Endothelial cell of hepatic sinusoid (primary cell): ENCODE data around the gene FILIP1L.

Experiments
- in situ Hi-C: cut with HindIII; loops from 2 replicates; pipeline ENCODE4 v1.10.0; 2017; ENCODE audit warnings: low sequenced_read_pairs

Gene FILIP1L

GRCh38 chr3:99833617-99834205, 280.6 kb downstream of the FILIP1L start:
- in situ Hi-C loops, result no loop called here

- in situ Hi-C loops, result no loop called here
These were observed 284.5 kb downstream of the FILIP1L start for GRCh38 chr3:99829844-99830243.

- in situ Hi-C loops, result no loop called here
These were observed 289.2 kb downstream of the FILIP1L start for GRCh38 chr3:99825004-99825640.

- in situ Hi-C loops, result no loop called here
These were observed 290.3 kb downstream of the FILIP1L start for GRCh38 chr3:99823723-99824711.

- in situ Hi-C loops, result no loop called here
These were observed 295.5 kb downstream of the FILIP1L start for GRCh38 chr3:99818818-99819217.

- in situ Hi-C loops, result no loop called here
These were observed 296.7 kb downstream of the FILIP1L start, which contains the start of gene CMSS1 for GRCh38 chr3:99817437-99818240. Gene CMSS1, plus strand, starts transcription at chr3:99817862.

GRCh38 chr3:99817047-99817436, 297.3 kb downstream of the FILIP1L start:
- in situ Hi-C loops, result no loop called here

GRCh38 chr3:99810403-99810802, 303.9 kb downstream of the FILIP1L start:
- in situ Hi-C loops, result no loop called here

- in situ Hi-C loops, result loop anchor here (5.0 kb wide), 1 partner anchor 92 kb away; no protein-coding TSS in a partner anchor
These were observed 304.7 kb downstream of the FILIP1L start for GRCh38 chr3:99809565-99809964.

GRCh38 chr3:99808163-99808794, 306.0 kb downstream of the FILIP1L start:
- in situ Hi-C loops, result loop anchor here (5.0 kb wide), 1 partner anchor 91 kb away; no protein-coding TSS in a partner anchor

GRCh38 chr3:99805160-99805559, 309.1 kb downstream of the FILIP1L start:
- in situ Hi-C loops, result loop anchor here (5.0 kb wide), 1 partner anchor 88 kb away; no protein-coding TSS in a partner anchor

- in situ Hi-C loops, result no loop called here
These were observed 311.0 kb downstream of the FILIP1L start for GRCh38 chr3:99803297-99803696.

GRCh38 chr3:99799422-99799821, 314.9 kb downstream of the FILIP1L start:
- in situ Hi-C loops, result no loop called here

GRCh38 chr3:99795573-99795972, 318.7 kb downstream of the FILIP1L start:
- in situ Hi-C loops, result no loop called here

- in situ Hi-C loops, result no loop called here
These were observed 319.8 kb downstream of the FILIP1L start for GRCh38 chr3:99794485-99794884.

- in situ Hi-C loops, result no loop called here
These were observed 325.1 kb downstream of the FILIP1L start for GRCh38 chr3:99789011-99789721.
